ENCODE data around the gene ADRA2C.

DNA sequence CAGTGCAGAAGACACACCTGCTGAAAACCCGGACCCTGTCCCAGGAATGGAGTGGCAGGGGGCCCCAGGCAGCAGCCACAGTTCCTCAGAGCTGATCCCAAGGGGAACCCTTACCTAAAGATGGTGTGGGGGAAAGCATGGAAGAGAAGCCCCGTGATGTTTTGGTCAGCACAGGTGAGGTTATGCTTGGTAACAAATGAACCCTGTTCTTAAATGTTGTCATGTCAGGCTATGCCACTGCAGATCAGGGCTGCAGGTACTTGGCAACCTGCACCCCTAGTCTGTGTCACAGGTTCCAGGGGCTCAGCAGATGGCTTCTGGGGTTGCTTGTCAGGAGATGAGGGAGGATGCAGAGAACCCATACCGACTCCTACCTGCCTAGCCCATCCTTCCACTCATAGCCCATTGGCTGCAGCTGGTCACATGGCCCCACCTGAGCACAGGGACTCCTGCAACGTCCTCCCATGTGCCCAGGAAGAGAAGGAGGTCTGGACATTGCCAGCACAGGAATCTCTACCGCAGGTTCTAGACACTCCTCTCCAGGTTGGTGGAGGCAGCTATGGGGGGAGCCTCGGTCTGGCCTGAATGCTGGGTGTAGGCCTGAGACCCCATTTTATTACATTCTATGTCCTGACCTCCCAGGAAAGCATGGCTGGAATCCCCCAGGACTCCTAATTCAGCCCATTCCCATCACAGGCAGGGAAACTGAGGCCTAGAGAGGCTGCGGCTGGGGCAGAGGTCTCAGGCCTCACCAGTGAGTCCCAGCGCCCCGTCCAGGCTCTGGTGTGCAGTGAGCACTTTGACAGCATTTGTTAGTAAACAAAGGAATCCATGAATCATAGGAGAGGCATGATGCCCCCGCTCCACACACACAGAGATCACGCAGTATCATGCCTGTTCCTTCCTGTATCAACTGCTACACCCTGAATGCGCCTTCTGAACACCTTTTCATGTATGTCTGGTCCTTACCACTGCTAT lies 51.1 kb downstream of the ADRA2C start:
- TF ChIP-seq, protein P1, sequence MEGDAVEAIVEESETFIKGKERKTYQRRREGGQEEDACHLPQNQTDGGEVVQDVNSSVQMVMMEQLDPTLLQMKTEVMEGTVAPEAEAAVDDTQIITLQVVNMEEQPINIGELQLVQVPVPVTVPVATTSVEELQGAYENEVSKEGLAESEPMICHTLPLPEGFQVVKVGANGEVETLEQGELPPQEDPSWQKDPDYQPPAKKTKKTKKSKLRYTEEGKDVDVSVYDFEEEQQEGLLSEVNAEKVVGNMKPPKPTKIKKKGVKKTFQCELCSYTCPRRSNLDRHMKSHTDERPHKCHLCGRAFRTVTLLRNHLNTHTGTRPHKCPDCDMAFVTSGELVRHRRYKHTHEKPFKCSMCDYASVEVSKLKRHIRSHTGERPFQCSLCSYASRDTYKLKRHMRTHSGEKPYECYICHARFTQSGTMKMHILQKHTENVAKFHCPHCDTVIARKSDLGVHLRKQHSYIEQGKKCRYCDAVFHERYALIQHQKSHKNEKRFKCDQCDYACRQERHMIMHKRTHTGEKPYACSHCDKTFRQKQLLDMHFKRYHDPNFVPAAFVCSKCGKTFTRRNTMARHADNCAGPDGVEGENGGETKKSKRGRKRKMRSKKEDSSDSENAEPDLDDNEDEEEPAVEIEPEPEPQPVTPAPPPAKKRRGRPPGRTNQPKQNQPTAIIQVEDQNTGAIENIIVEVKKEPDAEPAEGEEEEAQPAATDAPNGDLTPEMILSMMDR (IDR thresholded peaks at IDR 0.05): no peak
- TF ChIP-seq ZFX (IDR thresholded peaks at IDR 0.05; ENCODE audit: borderline replicate concordance): no peak
